ENCODE measurements around the gene YES1. TPM values are rescaled to one million over a fixed set of nuclear protein-coding genes. Genes with fewer than 3 reads are reported as not detected.

The YES1 gene
- total and polyA plus RNA-seq, 2 of the 8 experiments (the other 6 are each of a cell fraction or from before 2014, with no cell fraction given) = 14.8 to 94.3 TPM

DNA sequence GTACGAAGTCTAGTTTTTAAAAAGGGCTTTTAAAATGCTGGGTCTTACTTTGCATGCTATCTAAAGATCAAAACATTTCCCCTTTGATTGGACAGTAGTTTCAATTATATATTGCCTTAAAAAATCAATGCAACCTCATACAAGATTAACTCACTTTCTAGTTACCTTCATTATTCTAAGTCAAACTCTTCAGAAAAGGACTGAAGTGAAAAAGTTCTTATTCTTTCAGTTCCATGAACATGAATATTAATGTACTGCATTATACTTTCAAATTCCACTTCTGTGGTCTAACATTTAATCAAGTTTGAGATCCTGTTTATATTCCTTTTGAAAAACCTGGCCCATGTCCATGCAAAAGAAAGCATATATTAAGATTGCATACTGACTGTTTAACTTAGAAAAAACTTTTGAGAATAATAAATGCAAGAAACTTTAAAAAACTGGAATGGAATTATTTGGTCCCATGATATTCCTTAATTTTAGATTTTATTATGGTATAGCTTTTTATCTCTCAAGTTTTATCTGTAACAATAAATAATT, 88.4 kb downstream of the YES1 start:
- FAIRE-seq (no peak), DNase-seq (ENCODE audit: low read depth in 1 of 2, low spot score in 2 of 2) (no peak)
- H3K23ac ChIP-seq (ENCODE audit: insufficient read length) = no peak overlapping the region
- no peaks in the 10 kb centered on the region for H3K79me1 ChIP-seq (ENCODE audit: low read depth, low read length)
- no peak overlapping the region for H2AFZ ChIP-seq (ENCODE audit: low read length)
- no peak overlapping the region for H2BK12ac ChIP-seq (ENCODE audit: low read depth, low read length)
- no peak overlapping the region for H2BK120ac ChIP-seq (replicated peaks; ENCODE audit: low read depth, low read length)
- 91% methylated on average over 1 of the region's 1 CpG; no CpG with 5 or more reads in 1 of the 2 experiments for WGBS, 2 experiments (ENCODE audit: extremely low coverage in 1 of 2, insufficient coverage in 1 of 2, insufficient read length in 1 of 2, insufficient replicate concordance in 2 of 2, low coverage in 1 of 2, low lambda C conversion rate in 2 of 2, missing lambda C conversion rate in 1 of 2)
- no peak overlapping the region for H3K4ac ChIP-seq (replicated peaks; ENCODE audit: insufficient read length, low read depth, low read length)
- H3K14ac ChIP-seq (ENCODE audit: insufficient read length) = no peak overlapping the region
- H3K27me3 ChIP-seq (replicated peaks in 1 of 4; ENCODE audit: control insufficient read depth in 3 of 4, extremely low read depth in 1 of 4, insufficient read depth in 3 of 4, low read length in 3 of 4) = no peaks in the 10 kb centered on the region
- H3K23me2 ChIP-seq (ENCODE audit: low read depth, low read length) = no peaks in the 10 kb centered on the region
- ChIA-PET POLR2A (ENCODE audit: partially characterized antibody) (interaction anchor here (1.4 kb wide), 1 partner anchor 13 kb away, joined by 4 read pairs; no protein-coding TSS in a partner anchor), CTCF (ENCODE audit: partially characterized antibody) (interaction anchor here (1.8 kb wide), 1 partner anchor 11 kb away, joined by 4 read pairs; no protein-coding TSS in a partner anchor)
- H2AK5ac ChIP-seq (ENCODE audit: low read depth, low read length) = no peak overlapping the region
- H3K79me2 ChIP-seq (ENCODE audit: control insufficient read depth in 1 of 2, insufficient read depth in 2 of 2, low read length in 2 of 2) = no peaks in the 10 kb centered on the region
- H2BK5ac ChIP-seq (ENCODE audit: low read depth, low read length) = no peak overlapping the region
- H3K9me3 ChIP-seq (ENCODE audit: insufficient read depth in 2 of 2, low read depth in 1 of 2, low read length in 1 of 2) = no peaks in the 10 kb centered on the region
- no peak overlapping the region for H3K9ac ChIP-seq (replicated peaks in 1 of 4; ENCODE audit: extremely low read depth in 1 of 4, low read depth in 3 of 4, low read length in 3 of 4)
- peaks cover 0 to 10% (median 1%) of the 10 kb centered on the region in 4 experiments; a peak in 1 of 8 replicates for H3K36me3 ChIP-seq (ENCODE audit: control insufficient read depth in 2 of 4, insufficient read depth in 4 of 4, low read length in 3 of 4)
- no peak overlapping the region for H3K18ac ChIP-seq (ENCODE audit: extremely low read depth, low read length)
- no peak overlapping the region for H2BK15ac ChIP-seq (ENCODE audit: low read length)
- no peak overlapping the region for H2BK20ac ChIP-seq (ENCODE audit: low read length)
- no peak overlapping the region for H4K5ac ChIP-seq (ENCODE audit: insufficient read length, low read depth, low read length)
- TF ChIP-seq SIX5 (IDR thresholded peaks at IDR 0.05; ENCODE audit: low read depth, low read length) = no peak
- TF ChIP-seq RBBP5 (IDR thresholded peaks at IDR 0.05; ENCODE audit: borderline replicate concordance, low read depth, low read length) = no peak
- TF ChIP-seq CTBP2 (IDR thresholded peaks at IDR 0.05; ENCODE audit: borderline replicate concordance, insufficient read depth, insufficient read length, low read length) = no peak
- no peak for TF ChIP-seq TCF12 (IDR thresholded peaks at IDR 0.05; ENCODE audit: low read depth, low read length)
- no peak for TF ChIP-seq PHF8 (conservative IDR thresholded peaks at IDR 0.05; ENCODE audit: low read depth, low read length)
- no peak for TF ChIP-seq CREB1 (IDR thresholded peaks at IDR 0.05)
- TF ChIP-seq KDM1A (IDR thresholded peaks at IDR 0.05; ENCODE audit: borderline replicate concordance, low read length) = no peak
- TF ChIP-seq EGR1 (IDR thresholded peaks at IDR 0.05; ENCODE audit: borderline replicate concordance, low read depth, low read length) = no peak
- no peak for TF ChIP-seq ASH2L (IDR thresholded peaks at IDR 0.05; ENCODE audit: low read length)
- TF ChIP-seq CEBPB (IDR thresholded peaks at IDR 0.05; ENCODE audit: low read depth, low read length) = no peak
- TF ChIP-seq, protein P1, sequence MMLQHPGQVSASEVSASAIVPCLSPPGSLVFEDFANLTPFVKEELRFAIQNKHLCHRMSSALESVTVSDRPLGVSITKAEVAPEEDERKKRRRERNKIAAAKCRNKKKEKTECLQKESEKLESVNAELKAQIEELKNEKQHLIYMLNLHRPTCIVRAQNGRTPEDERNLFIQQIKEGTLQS (IDR thresholded peaks at IDR 0.05; ENCODE audit: insufficient read depth, low read depth, low read length) = no peak
- no peaks in the 10 kb centered on the region for H4K20me1 ChIP-seq (replicated peaks in 1 of 2; ENCODE audit: control insufficient read depth in 1 of 2, insufficient read depth in 2 of 2, low read length in 2 of 2)
- H3K4me1 ChIP-seq (replicated peaks in 1 of 4; ENCODE audit: control insufficient read depth in 3 of 4, insufficient read depth in 4 of 4, low read length in 3 of 4) = no peaks in the 10 kb centered on the region
- H3K27ac ChIP-seq (ENCODE audit: low read depth, low read length) = no peak overlapping the region
- H4K8ac ChIP-seq (ENCODE audit: extremely low read depth, insufficient read depth, low read length) = no peak overlapping the region
- H4K91ac ChIP-seq (replicated peaks; ENCODE audit: insufficient read length, low read length) = no peak overlapping the region
- no peak overlapping the region for H3K4me2 ChIP-seq (ENCODE audit: insufficient read depth in 1 of 2, low read depth in 2 of 2, low read length in 2 of 2)
- H3K4me3 ChIP-seq (ENCODE audit: extremely low read depth in 1 of 4, insufficient read depth in 2 of 4, low read depth in 3 of 4, low read length in 4 of 4) = no peak overlapping the region
- no peak overlapping the region for H3K56ac ChIP-seq (replicated peaks; ENCODE audit: insufficient read length, low read depth, low read length)
